CD14-positive monocyte (primary cell): ENCODE measurements around the gene HMBS. TPM values are rescaled to one million over a fixed set of nuclear protein-coding genes. Genes with fewer than 3 reads are reported as not detected.

ENCODE experiments used
- DNase-seq, 3 donors: peaks; one replicate each; pipeline ENCODE4 v3.0.0-alpha.2; 2011 to 2022
- H2AFZ ChIP-seq: 2 replicates; pipeline ENCODE4 v1.6.0; 2012; ENCODE audit warnings: mild to moderate bottlenecking, low read depth, low read length, inconsistent platforms; ENCODE audit not compliant: insufficient read depth, poor library complexity, severe bottlenecking
- H3K27ac ChIP-seq, 2 donors: 1 replicate in 1 of 2; 2 replicates in 1 of 2; pipeline ENCODE4 v1.5.1; 2012 to 2013; ENCODE audit warnings: low read length in 2 of 2, control low read depth in 1 of 2, inconsistent platforms in 1 of 2, low read depth in 1 of 2, mild to moderate bottlenecking in 1 of 2
- H3K27me3 ChIP-seq, 2 donors: one replicate each; pipeline versions ENCODE4 v1.6.0 to v1.6.1; 2011 to 2013; ENCODE audit warnings: low read length in 2 of 2; ENCODE audit not compliant: control insufficient read depth in 2 of 2, insufficient read depth in 2 of 2
- H3K36me3 ChIP-seq, 2 donors: replicated peaks in 1 of 2; 1 replicate in 1 of 2; 2 replicates in 1 of 2; pipeline versions ENCODE4 v1.5.1 to v1.6.1; 2012 to 2013; ENCODE audit warnings: low read length in 2 of 2, control low read depth in 1 of 2, inconsistent platforms in 1 of 2, mild to moderate bottlenecking in 1 of 2; ENCODE audit not compliant: insufficient read depth in 2 of 2, control insufficient read depth in 1 of 2
- H3K4me1 ChIP-seq, 2 donors: 1 replicate in 1 of 2; 2 replicates in 1 of 2; pipeline versions ENCODE4 v1.5.1 to v1.6.1; 2012 to 2013; ENCODE audit warnings: low read length in 2 of 2, control low read depth in 1 of 2, inconsistent platforms in 1 of 2, mild to moderate bottlenecking in 1 of 2, moderate library complexity in 1 of 2; ENCODE audit not compliant: insufficient read depth in 2 of 2, control insufficient read depth in 1 of 2
- H3K4me2 ChIP-seq: replicated peaks from 2 replicates; pipeline ENCODE3; 2012; ENCODE audit warnings: low read length, moderate library complexity, mild to moderate bottlenecking; ENCODE audit not compliant: poor library complexity, severe bottlenecking; ENCODE audit errors: extremely low read depth
- H3K4me3 ChIP-seq, 3 experiments: fragments of 200-600 bp in 1 of 3; sonication (generic) in 1 of 3; replicated peaks in 1 of 3; 1 replicate in 2 of 3; 2 replicates in 1 of 3; pipeline ENCODE4 v1.5.1; 2011 to 2013; ENCODE audit warnings: low read length in 3 of 3, mild to moderate bottlenecking in 3 of 3, control low read depth in 2 of 3, low read depth in 2 of 3, inconsistent platforms in 1 of 3, moderate library complexity in 1 of 3
- H3K79me2 ChIP-seq: 2 replicates; pipeline ENCODE4 v1.6.0; 2012; ENCODE audit warnings: mild to moderate bottlenecking, control low read depth, inconsistent platforms, low read length, moderate library complexity; ENCODE audit not compliant: insufficient read depth
- H3K9ac ChIP-seq: 2 replicates; pipeline ENCODE4 v1.6.0; 2017; ENCODE audit warnings: low read length, mild to moderate bottlenecking; ENCODE audit not compliant: insufficient read depth, poor library complexity, severe bottlenecking
- H3K9me3 ChIP-seq, 2 donors: replicated peaks in 1 of 2; 1 replicate in 1 of 2; 2 replicates in 1 of 2; pipeline versions ENCODE4 v1.5.1 to v1.6.1; 2012 to 2013; ENCODE audit warnings: low read length in 2 of 2, control low read depth in 1 of 2; ENCODE audit not compliant: control insufficient read depth in 1 of 2, insufficient read depth in 1 of 2
- H4K20me1 ChIP-seq: 2 replicates; pipeline ENCODE4 v1.6.0; 2012; ENCODE audit warnings: mild to moderate bottlenecking, low read length, control low read depth, moderate library complexity; ENCODE audit not compliant: insufficient read depth
- H3K27ac Mint-ChIP-seq, 7 donors: one replicate each; pipeline ENCODE4 v1.8.0; 2020; ENCODE audit warnings: mild to moderate bottlenecking in 7 of 7, mixed read lengths in 7 of 7, moderate library complexity in 6 of 7, inconsistent platforms in 2 of 7
- H3K27me3 Mint-ChIP-seq, 3 donors: one replicate each; pipeline ENCODE4 v1.8.0; 2021 to 2022; ENCODE audit warnings: low read depth in 3 of 3, mild to moderate bottlenecking in 3 of 3, mixed read lengths in 3 of 3, moderate library complexity in 3 of 3, inconsistent platforms in 1 of 3
- H3K36me3 Mint-ChIP-seq, 2 donors: one replicate each; pipeline ENCODE4 v1.8.0; 2020; ENCODE audit warnings: mixed read lengths in 2 of 2, inconsistent platforms in 1 of 2, mild to moderate bottlenecking in 1 of 2
- H3K4me1 Mint-ChIP-seq: one replicate; pipeline ENCODE4 v1.8.0; 2020; ENCODE audit warnings: mild to moderate bottlenecking, mixed read lengths
- H3K4me3 Mint-ChIP-seq, 2 donors: one replicate each; pipeline ENCODE4 v1.8.0; 2020; ENCODE audit warnings: mild to moderate bottlenecking in 2 of 2, mixed read lengths in 2 of 2, moderate library complexity in 1 of 2
- H3K9me3 Mint-ChIP-seq, 7 donors: one replicate each; pipeline ENCODE4 v1.8.0; 2020 to 2022; ENCODE audit warnings: mixed read lengths in 7 of 7, mild to moderate bottlenecking in 6 of 7, moderate library complexity in 6 of 7, inconsistent platforms in 2 of 7
- WGBS: methylation state at CpG from one replicate; pipeline ENCODE4 v1.1.5; 2013; ENCODE audit warnings: missing lambda C conversion rate; ENCODE audit not compliant: insufficient coverage; 5-methylcytosine and 5-hydroxymethylcytosine counted together
- intact Hi-C, 2 donors: fragments of 100-400 bp; cut with micrococcal nuclease; formaldehyde crosslinking; loops; one replicate each; pipeline versions ENCODE4 v1.15.0 to v1.15.1; 2023
- polyA plus RNA-seq, 3 donors: library from polyadenylated mRNA; depleted of rRNA in 1 of 3; unstranded in 2 of 3; stranded (reverse) in 1 of 3; fragments of 300-500 nt in 2 of 3; fragments of >200 nt in 1 of 3; fragmentation: Illumina TruSeq in 2 of 3; gene quantifications; 1 replicate in 2 of 3; 2 replicates in 1 of 3; pipeline ENCODE4 v1.2.3, GENCODE V29; 2012 to 2021
- TF ChIP-seq, protein P1 (sequence below): fragments of 200-600 bp; IDR thresholded peaks from one replicate; pipeline ENCODE4 v1.8.0; 2022; ENCODE audit warnings: antibody characterized with exemption, mild to moderate bottlenecking

The HMBS gene
- polyA plus RNA-seq, 3 donors, result 21.1 to 26.4 (median 25.2) TPM

DNA sequence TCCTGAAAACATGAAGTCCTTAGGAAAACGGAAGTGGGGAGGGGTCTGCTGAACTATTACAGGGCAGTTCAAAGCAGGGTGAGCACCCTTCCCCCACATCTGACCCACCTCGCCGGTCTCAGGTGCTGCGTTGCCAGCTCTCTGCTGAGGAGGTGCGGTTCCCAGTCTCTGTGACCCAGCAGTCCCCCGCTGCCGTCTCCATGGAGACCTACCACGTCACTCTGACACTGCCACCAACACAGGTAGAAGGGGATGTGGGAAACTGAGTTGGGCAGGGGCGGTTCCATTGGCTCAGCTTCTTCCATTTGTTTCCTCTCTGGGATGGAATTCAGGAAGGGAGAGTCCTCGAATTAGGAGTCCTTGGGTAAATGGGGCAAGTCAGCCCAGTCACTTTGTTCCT, 25.8 kb downstream of the HMBS start:
- Mint-ChIP-seq H3K9me3 (no peaks in the 10 kb centered on the region), H3K36me3 (peaks cover 53 to 65% of the 10 kb centered on the region in 2 donors), H3K4me3 (no peak overlapping the region), H3K4me1 (peaks cover 61% of the 10 kb centered on the region), H3K27ac (peak overlapping the region in 6 of 7 donors; percentile 20 to 86 (median 52)), H3K27me3 (no peaks in the 10 kb centered on the region)
- WGBS, result 100% methylated on average over 2 of the region's 10 CpGs
- Histone ChIP-seq H3K79me2 (peaks cover 67% of the 10 kb centered on the region), H3K9me3 (no peaks in the 10 kb centered on the region), H3K27ac (peak overlapping the region in 1 of 2 donors; percentile 38), H3K4me2 (no peak overlapping the region), H3K4me1 (peaks cover 49 to 65% of the 10 kb centered on the region in 2 donors), H2AFZ (no peak overlapping the region), H3K4me3 (no peak overlapping the region), H3K36me3 (peaks cover 51 to 56% of the 10 kb centered on the region in 2 donors), H3K27me3 (no peaks in the 10 kb centered on the region), H3K9ac (no peak overlapping the region), H4K20me1 (peaks cover 50% of the 10 kb centered on the region)
- TF ChIP-seq, protein P1, sequence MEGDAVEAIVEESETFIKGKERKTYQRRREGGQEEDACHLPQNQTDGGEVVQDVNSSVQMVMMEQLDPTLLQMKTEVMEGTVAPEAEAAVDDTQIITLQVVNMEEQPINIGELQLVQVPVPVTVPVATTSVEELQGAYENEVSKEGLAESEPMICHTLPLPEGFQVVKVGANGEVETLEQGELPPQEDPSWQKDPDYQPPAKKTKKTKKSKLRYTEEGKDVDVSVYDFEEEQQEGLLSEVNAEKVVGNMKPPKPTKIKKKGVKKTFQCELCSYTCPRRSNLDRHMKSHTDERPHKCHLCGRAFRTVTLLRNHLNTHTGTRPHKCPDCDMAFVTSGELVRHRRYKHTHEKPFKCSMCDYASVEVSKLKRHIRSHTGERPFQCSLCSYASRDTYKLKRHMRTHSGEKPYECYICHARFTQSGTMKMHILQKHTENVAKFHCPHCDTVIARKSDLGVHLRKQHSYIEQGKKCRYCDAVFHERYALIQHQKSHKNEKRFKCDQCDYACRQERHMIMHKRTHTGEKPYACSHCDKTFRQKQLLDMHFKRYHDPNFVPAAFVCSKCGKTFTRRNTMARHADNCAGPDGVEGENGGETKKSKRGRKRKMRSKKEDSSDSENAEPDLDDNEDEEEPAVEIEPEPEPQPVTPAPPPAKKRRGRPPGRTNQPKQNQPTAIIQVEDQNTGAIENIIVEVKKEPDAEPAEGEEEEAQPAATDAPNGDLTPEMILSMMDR, result no peak
- DNase-seq, result no peak
- intact Hi-C loops, result no loop called here

- TF ChIP-seq, protein P1, result no peak
- Histone ChIP-seq H3K4me3 (no peak overlapping the region), H3K36me3 (peaks cover 51 to 56% of the 10 kb centered on the region in 2 donors), H3K9me3 (no peaks in the 10 kb centered on the region), H3K4me2 (no peak overlapping the region), H2AFZ (no peak overlapping the region), H4K20me1 (peaks cover 50% of the 10 kb centered on the region), H3K79me2 (peaks cover 68% of the 10 kb centered on the region), H3K27me3 (no peaks in the 10 kb centered on the region), H3K9ac (no peak overlapping the region), H3K4me1 (peaks cover 47 to 65% of the 10 kb centered on the region in 2 donors), H3K27ac (no peak overlapping the region)
- Mint-ChIP-seq H3K4me1 (peaks cover 60% of the 10 kb centered on the region), H3K36me3 (peaks cover 55 to 66% of the 10 kb centered on the region in 2 donors), H3K9me3 (no peaks in the 10 kb centered on the region), H3K4me3 (no peak overlapping the region), H3K27me3 (no peaks in the 10 kb centered on the region), H3K27ac (peak overlapping the region in 1 of 7 donors; percentile 40)
- intact Hi-C loops, result no loop called here
- DNase-seq, result no peak
- 97% methylated on average over 8 of the region's 11 CpGs for WGBS
Measured at GRCh38 chr11:119111361-119111925, 26.8 kb downstream of the HMBS start.
